ENCODE results near the gene MMP21. TPM values are rescaled to one million over a fixed set of nuclear protein-coding genes. Genes with fewer than 3 reads are reported as not detected.

MMP21 gene
- total RNA-seq, 1 experiment from 2014 or later = not detected

- Mint-ChIP-seq H3K4me3 (ENCODE audit: unreplicated experiment) (no peak overlapping the region), H3K36me3 (ENCODE audit: insufficient read depth, unreplicated experiment) (peaks cover 4% of the 10 kb centered on the region), H3K27me3 (ENCODE audit: insufficient read depth, unreplicated experiment) (no peaks in the 10 kb centered on the region), H3K4me1 (ENCODE audit: low read depth, unreplicated experiment) (no peaks in the 10 kb centered on the region), H3K9me3 (ENCODE audit: unreplicated experiment) (no peaks in the 10 kb centered on the region), H3K27ac (ENCODE audit: unreplicated experiment) (no peak overlapping the region)
- POLR2A ChIA-PET = no interaction called here
- CTCF ChIA-PET = no interaction called here
- Histone ChIP-seq H3K4me1 (no peaks in the 10 kb centered on the region), H3K9me3 (no peaks in the 10 kb centered on the region), H3K27me3 (replicated peaks; ENCODE audit: control insufficient read depth, insufficient read depth, low read length) (no peaks in the 10 kb centered on the region), H3K36me3 (ENCODE audit: control insufficient read depth, insufficient read depth, low read length) (peaks cover 2% of the 10 kb centered on the region; the same call in 1 of the 2 replicates), H3K4me3 (ENCODE audit: low read depth, low read length) (no peak overlapping the region)
- BruUV-seq (replicated peaks) = no TSS peak
- no peak for TF ChIP-seq CTCF (IDR thresholded peaks at IDR 0.05; ENCODE audit: insufficient read depth in 1 of 2, low read depth in 1 of 2, low read length in 1 of 2, severe bottlenecking in 1 of 2, unreplicated experiment in 1 of 2)
- intact Hi-C loops (cut with micrococcal nuclease; ENCODE audit: unreplicated experiment) = no loop called here
- DNase-seq = no peak
These were observed 35.6 kb upstream of the MMP21 start for GRCh38 chr10:125811251-125811650.

GRCh38 chr10:125808047-125808446 lies 32.4 kb upstream of the MMP21 start:
- Mint-ChIP-seq H3K4me1 (ENCODE audit: low read depth, unreplicated experiment) (no peaks in the 10 kb centered on the region), H3K36me3 (ENCODE audit: insufficient read depth, unreplicated experiment) (no peaks in the 10 kb centered on the region), H3K9me3 (ENCODE audit: unreplicated experiment) (no peaks in the 10 kb centered on the region), H3K27me3 (ENCODE audit: insufficient read depth, unreplicated experiment) (no peaks in the 10 kb centered on the region), H3K4me3 (ENCODE audit: unreplicated experiment) (no peak overlapping the region), H3K27ac (ENCODE audit: unreplicated experiment) (no peak overlapping the region)
- Histone ChIP-seq H3K4me1 (no peaks in the 10 kb centered on the region), H3K9me3 (no peaks in the 10 kb centered on the region), H3K4me3 (ENCODE audit: low read depth, low read length) (no peak overlapping the region), H3K27me3 (replicated peaks; ENCODE audit: control insufficient read depth, insufficient read depth, low read length) (no peaks in the 10 kb centered on the region), H3K36me3 (ENCODE audit: control insufficient read depth, insufficient read depth, low read length) (peaks cover 2% of the 10 kb centered on the region; the same call in 1 of the 2 replicates)
- no peak for DNase-seq
- POLR2A ChIA-PET = no interaction called here
- CTCF ChIA-PET = no interaction called here
- intact Hi-C loops (cut with micrococcal nuclease; ENCODE audit: unreplicated experiment) = no loop called here
- TF ChIP-seq CTCF (IDR thresholded peaks at IDR 0.05; ENCODE audit: insufficient read depth in 1 of 2, low read depth in 1 of 2, low read length in 1 of 2, severe bottlenecking in 1 of 2, unreplicated experiment in 1 of 2) = no peak
- no TSS peak for BruUV-seq (replicated peaks)

GRCh38 chr10:125802739-125803138 lies 27.1 kb upstream of the MMP21 start:
- H3K9me3 Mint-ChIP-seq (ENCODE audit: unreplicated experiment) = no peaks in the 10 kb centered on the region
- no peak for TF ChIP-seq CTCF (IDR thresholded peaks at IDR 0.05; ENCODE audit: insufficient read depth in 1 of 2, low read depth in 1 of 2, low read length in 1 of 2, severe bottlenecking in 1 of 2, unreplicated experiment in 1 of 2)
- BruUV-seq (replicated peaks) = no TSS peak
- intact Hi-C loops (cut with micrococcal nuclease; ENCODE audit: unreplicated experiment) = no loop called here
- Histone ChIP-seq H3K9me3 (no peaks in the 10 kb centered on the region), H3K4me1 (no peaks in the 10 kb centered on the region), H3K27me3 (replicated peaks; ENCODE audit: control insufficient read depth, insufficient read depth, low read length) (no peaks in the 10 kb centered on the region), H3K36me3 (ENCODE audit: control insufficient read depth, insufficient read depth, low read length) (peaks cover 2% of the 10 kb centered on the region; the same call in 1 of the 2 replicates), H3K4me3 (ENCODE audit: low read depth, low read length) (no peak overlapping the region)
- no peak for DNase-seq
- no peaks in the 10 kb centered on the region for H3K27me3 Mint-ChIP-seq (ENCODE audit: insufficient read depth, unreplicated experiment)
- H3K36me3 Mint-ChIP-seq (ENCODE audit: insufficient read depth, unreplicated experiment) = peaks cover 9% of the 10 kb centered on the region
- POLR2A ChIA-PET = no interaction called here
- no peak overlapping the region for H3K4me3 Mint-ChIP-seq (ENCODE audit: unreplicated experiment)
- CTCF ChIA-PET = no interaction called here
- no peak overlapping the region for H3K27ac Mint-ChIP-seq (ENCODE audit: unreplicated experiment)
- no peaks in the 10 kb centered on the region for H3K4me1 Mint-ChIP-seq (ENCODE audit: low read depth, unreplicated experiment)

Data from Caco-2 (cell line).